ENCODE measurements around the gene TMEM271.

Gene TMEM271

DNA sequence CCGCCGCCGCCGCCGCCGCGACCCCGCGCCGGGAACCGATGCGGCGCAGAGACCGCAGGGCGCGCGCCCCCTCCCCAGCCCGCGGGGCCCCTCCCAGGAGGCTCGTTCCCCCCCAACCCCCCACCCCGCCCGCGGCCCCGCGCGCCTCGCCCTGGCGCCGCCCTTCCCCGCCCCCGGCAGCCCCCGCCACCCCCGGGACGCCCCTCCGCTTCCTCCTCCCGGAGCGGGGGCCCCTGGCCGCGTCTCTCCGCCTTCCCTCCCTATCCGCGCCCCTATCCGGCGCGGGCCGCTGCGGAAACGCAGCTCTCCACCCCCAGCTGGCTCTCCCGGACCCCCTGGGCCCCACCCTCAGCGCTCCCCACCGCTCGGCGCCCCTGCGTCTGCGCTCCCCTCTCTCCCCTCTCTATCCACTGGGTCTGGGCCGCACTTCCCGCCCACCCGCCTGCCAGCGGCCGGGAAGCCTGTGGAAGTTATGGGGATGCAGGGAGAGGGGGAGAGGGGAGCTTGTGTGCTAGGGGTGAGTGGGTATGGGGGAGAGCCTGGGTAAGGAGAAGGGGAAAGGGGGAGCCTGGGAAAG, at the start of gene TMEM271:
TMEM271 (minus strand) TSS at position 51 of the 577 bp plus-strand sequence. CDS start 233 bp downstream, outside the sequence.
- DNase-seq: no peak

DNA sequence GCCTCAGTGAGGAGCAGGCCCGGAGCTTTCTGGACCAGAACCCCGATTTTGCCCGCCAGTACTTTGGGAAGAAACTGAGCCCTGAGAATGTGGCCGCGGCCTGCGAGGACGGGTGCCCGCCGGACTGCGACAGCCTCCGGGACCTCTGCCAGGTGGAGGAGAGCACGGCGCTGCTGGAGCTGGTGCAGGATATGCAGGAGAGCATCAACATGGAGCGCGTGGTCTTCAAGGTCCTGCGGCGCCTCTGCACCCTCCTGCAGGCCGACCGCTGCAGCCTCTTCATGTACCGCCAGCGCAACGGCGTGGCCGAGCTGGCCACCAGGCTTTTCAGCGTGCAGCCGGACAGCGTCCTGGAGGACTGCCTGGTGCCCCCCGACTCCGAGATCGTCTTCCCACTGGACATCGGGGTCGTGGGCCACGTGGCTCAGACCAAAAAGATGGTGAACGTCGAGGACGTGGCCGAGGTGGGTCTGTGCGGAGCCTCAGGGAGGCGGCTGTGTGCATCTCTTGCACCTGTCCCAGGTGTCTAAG, 49.6 kb upstream of the TMEM271 start:
- no peak for DNase-seq

DNA sequence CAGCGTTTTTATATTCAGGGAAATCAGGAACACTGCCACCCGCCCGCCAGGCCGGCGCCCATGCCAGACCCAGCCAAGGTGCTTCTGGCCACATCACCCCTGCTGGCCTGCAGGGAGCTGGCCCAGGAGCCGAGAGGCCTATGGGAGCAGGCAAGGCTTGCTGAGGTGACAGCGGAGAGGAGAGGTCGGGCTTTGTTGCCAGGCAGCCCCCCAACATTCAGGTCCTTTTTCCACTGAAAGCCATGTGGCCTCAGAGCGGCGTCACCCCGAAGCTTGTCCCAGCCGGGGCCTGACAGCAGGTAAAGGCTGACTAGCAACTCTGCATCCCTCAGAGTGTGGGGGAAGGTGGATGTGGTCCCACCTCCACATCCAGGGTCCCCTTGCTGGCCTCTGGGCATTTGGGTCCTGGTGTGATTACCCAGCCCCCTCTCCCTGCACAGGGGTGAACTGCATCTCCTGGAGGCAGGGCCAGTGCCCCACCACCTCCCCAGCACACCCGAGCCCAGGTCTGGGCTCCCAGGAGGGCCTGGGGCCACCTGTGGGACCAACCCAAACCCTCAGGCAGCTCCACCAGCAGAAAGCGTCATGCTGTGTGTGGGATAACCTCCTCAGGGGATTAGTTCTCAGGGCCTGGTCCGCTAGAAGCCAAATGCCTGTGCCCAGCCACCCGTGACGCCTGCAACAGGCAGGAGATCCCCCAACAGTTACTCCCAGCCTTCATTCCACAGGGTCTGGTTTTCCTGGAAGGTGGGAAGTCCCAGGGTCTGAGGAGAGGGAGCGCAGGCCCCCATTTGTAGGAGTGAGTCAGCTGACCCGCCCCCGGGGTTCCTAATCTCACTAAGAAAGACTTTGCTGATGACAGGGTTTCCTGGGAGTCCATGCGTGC, 48.9 kb upstream of the TMEM271 start, which contains the start of gene PDE6B:
PDE6B (plus strand) TSS at position 869 of the 886 bp plus-strand sequence. CDS start 54 bp downstream, outside the sequence.
- no peak for DNase-seq

DNA sequence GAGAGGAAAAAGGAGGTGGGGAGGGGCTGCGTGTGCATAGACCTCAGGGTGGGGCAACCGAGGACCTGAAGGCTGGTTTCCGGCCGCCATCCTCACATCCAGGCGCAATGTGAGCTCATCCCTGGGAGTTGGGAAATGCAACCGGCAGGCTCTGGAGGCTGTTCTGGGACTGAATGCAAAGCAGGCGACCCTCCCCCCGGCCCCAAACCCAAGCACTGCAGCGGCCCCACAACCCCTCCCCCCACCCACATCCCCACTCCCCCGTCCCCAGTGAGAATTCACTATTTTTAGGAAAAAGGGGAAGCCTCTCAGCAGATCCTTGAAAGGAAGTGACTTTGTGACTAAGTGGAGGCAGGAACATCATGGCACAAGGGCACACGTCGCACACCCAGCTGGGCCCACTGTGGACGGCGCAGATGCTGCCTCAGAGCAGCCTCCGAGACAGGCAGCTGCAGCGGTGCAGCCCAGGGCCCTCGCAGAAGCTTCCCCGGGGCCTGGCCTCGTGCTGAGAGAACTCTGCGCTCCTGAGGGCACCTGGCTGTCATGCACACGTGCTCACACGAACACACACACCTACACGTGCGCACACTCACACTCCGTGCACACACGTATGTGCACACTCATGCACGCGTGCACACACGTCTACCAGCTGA, 47.9 kb upstream of the TMEM271 start:
- DNase-seq: no peak

GRCh38 chr4:622996-623913, 47.2 kb upstream of the TMEM271 start:
- no peak for DNase-seq

DNA sequence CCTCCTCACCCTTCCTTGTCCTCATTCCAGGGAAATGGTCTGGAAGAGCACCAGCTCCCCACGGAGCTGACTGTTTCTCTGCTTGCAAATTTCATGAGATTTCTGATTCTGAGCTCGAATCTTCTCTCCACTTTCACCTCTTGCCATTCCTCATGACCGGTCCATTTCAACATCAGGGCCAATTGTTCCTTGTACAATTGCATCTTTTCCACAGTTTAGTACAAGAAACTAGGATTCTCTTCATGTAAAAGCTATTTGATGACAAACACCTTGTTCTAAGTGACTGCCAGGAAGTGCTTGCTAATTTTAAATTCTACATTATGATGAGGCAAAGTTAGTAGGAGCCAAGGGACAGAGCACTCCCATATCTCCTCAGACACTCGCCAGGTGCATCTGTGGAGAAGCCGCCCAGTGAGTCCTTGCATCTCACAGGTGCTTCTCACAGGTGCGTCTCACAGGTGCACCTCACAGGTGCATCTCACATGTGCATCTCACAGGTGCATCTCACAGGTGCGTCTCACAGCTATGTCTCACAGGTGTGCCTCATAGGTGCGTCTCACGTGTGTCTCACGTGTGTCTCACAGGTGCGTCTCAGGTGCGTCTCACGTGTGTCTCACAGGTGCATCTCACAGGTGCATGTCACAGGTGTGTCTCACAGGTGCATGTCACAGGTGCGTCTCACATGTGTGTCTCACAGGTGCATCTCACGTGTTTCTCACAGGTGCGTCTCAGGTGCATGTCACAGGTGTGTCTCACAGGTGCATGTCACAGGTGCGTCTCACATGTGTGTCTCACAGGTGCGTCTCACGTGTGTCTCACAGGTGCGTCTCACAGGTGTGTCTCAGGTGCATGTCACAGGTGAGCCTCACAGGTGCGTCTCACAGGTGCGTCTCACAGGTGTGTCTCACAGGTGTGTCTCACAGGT, 46.2 kb upstream of the TMEM271 start:
- DNase-seq: no peak

DNA sequence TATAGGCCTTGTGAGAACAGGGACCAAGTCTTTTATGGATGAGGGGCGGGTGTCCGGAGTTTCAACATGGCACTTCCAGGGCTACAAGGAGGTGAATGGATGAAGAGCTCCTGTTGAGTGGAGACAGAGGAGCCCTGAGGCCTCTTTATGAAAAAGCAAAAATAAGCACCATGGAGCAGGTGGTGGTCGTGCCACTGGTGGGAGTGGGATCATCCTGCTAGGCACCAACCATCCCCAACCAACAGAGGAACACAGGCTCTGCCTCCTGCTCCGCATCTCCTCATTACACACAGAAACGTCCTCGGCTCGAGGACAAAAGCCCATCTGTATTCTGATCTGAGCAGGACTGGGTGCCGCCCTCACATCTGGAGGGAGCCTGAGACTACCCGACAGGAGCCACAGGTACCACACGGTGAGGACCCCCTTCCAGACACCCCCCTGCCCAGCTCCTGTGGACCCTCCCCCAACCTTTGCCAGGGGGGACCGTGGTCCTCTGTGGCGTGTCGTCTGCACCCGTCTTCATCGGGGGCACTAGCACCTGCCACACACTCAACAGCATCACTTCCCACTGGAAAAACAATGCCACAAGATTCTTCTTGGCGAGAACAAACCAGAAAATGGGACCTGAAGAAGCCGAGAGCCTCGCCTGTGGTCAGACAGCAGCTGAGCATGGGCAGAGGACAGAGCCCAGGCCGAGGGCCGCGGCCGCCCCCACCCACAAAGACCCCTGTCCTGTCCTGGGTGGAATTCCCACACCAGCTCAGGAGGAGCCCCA, 45.4 kb upstream of the TMEM271 start:
- no peak for DNase-seq

- DNase-seq: no peak
These were observed 44.8 kb upstream of the TMEM271 start for GRCh38 chr4:620851-621261.

DNA sequence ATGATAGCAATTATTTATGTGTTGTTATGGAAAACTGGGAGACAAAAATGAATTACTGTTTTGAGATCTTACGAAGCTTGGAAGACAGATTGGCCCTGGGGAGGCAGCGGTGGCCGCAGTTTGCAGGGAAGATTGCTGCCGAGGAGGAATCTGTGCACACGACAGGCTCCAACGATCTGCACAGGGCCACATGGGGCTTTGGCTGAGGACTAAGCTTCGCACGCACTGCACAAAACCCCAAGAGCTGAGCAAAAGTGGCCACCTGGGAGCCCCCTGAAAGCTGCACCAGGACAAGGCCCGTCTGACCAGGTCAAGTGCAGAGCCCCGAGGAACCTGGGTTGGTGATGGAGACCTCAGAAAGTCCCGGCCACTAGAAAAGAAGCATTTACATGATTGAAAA, 44.1 kb upstream of the TMEM271 start:
- DNase-seq: no peak

DNA sequence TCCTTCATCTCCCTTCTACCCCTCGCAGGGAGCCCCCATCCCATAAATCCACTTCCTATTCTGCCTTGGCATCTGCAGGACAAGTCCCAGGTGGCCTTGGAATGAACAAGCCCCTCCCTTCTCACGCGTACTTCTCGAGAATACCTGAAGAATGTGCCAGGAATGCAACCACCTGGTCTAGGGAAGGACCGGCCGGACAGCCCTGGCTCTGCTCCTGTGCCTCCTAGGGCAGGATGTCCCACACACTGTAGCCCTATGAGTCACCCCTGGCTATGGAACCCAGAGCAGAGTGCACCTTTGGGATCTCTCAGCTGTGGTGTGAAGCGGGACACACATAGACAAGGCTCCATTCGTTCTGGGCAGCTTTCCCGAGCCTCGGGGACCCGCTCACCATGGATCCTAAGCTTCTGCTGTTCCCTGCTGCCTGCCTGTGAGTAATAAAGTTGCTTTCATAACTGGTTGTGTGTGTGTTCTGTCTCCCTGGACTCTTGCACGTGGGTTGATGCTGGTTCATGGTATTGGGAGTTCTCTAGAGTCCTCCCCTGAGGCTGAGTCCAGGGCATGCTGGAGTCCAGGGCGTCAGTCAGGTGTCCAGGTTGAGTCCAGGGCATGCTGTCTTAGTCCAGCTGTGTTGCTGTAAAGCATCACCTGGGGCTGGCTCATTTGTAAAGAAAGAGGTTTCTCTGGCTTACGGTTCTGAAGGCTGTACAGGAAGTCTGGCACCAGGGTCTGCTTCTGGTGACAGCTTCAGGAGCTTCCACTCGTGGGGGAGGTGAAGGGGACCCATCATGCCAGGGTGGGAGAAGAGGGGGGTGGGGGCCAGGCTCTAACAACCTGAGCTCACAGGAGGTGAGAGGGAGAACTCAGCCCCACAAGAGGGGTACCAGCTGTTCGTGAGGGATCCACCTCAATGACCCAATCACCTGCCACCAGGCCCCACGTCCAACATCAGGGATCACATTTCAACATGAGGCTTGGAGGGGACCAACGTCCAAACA, 41.8 kb upstream of the TMEM271 start:
- no peak for DNase-seq

GRCh38 chr4:616911-617643, 41.0 kb upstream of the TMEM271 start:
- DNase-seq: no peak

DNA sequence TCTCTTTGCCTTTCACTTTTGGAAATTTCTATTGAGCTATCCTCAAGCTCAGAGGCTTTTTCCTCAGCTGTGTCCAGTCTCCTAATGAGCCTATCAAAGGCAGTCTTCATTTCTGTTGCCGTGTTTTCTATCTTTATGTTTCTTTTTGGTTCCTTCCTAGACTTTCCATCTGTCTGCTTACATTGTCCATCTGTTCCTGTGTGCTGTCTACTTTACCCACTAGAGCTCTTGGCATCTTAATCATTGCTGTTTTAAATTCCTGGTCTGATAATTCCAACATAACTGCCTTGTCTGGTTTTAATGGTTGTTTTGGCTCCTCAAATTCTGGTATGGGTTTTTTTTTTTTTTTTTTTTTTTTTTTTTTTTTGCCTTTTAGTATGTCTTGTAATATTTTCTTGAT, 40.0 kb upstream of the TMEM271 start:
- no peak for DNase-seq

DNA sequence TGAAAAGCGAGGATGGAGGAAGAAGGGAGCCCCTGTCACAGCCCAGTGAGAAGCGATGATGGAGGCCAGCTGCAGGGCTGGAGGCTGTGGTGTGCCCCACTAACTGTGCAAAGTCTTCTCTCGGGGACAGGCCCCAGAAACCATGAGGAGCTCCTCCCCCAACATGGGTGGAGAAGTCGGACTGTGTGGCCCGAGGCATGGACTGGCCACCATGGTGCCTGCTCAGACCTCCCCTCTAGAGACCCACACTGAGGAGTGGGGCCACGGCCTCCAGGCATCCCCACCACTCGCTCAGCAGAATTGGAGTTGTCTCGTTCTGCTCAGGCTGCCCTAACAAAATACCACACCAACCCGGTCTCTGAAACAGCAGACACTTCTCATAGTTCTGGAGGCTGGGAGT, 37.0 kb upstream of the TMEM271 start:
- no peak for DNase-seq

GRCh38 chr4:612749-613125, 36.6 kb upstream of the TMEM271 start:
- no peak for DNase-seq

GRCh38 chr4:612052-612748, 36.1 kb upstream of the TMEM271 start:
- no peak for DNase-seq

DNA sequence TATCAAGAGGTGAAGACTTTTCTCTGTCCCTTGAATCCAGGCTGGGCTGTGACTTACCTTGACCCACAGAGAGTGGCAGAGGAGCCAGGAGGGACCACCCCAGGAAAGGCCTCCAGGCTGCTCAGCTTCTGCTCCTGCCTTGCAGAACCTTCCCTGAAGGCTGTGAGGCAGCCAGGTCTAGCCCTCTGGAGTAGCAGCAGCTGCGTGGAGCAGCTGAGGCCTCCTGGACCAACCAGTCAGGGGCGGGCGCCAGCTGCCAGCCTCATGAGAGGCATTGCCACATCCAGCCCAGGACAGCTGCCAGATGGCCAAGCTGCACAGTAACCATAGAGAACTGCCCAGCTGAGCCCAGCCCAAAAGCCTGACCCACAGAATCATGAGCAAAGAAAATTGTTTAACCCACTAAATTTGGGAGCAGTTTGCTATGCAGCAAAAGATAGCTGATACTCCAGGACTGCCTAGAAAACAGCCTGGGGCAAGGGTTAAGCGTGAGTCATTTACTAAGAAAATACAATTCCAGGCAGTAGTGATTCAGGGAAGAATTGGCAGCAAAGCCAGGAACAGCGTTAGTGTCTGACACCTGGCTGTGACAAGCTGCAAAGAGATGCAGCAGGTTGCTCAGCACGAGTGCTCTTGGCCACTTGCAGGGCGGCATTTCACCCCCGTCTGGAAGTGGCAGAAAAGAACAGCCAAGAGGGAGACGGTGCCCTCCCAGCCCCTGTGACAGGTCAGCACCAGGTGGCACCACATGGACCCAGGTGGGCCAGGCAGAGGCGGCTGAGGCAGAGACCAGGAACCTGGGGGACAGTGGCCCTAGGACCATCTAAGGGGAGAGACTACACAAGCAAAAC, 34.5 kb upstream of the TMEM271 start:
- DNase-seq: no peak
